Uterus (tissue), 4 donors: ENCODE data around the gene ABAT. TPM values are rescaled to one million over a fixed set of nuclear protein-coding genes. Genes with fewer than 3 reads are reported as not detected.
"Not testable (repeated sequence)": the region's sequence is repeated elsewhere in the genome, so short reads cannot be mapped to it uniquely, and the experiment has no call there.

Experiments used
- DNase-seq, 2 donors: peaks; one replicate each; pipeline ENCODE4 v3.0.0-alpha.2; 2019 to 2020
- H3K27ac ChIP-seq, 2 donors: fragments of 200-600 bp; sonication (generic); 1 replicate in 1 of 2; 2 replicates in 1 of 2; pipeline ENCODE4 v1.5.1; 2016 to 2018
- H3K27me3 ChIP-seq, 2 donors: fragments of 200-600 bp; sonication (generic); one replicate each; pipeline ENCODE4 v1.5.1; 2018 to 2019; ENCODE audit warnings: control low read depth in 1 of 2
- H3K36me3 ChIP-seq, 2 donors: fragments of 200-600 bp; sonication (generic); one replicate each; pipeline ENCODE4 v1.5.1; 2019; ENCODE audit warnings: control low read depth in 1 of 2
- H3K4me1 ChIP-seq, 2 donors: fragments of 200-600 bp; sonication (generic); one replicate each; pipeline ENCODE4 v1.5.1; 2018 to 2019; ENCODE audit warnings: control low read depth in 1 of 2
- H3K4me3 ChIP-seq, 2 donors: fragments of 200-600 bp; sonication (generic); 1 replicate in 1 of 2; 2 replicates in 1 of 2; pipeline ENCODE4 v1.5.1; 2018 to 2019; ENCODE audit warnings: mild to moderate bottlenecking in 1 of 2
- H3K9me3 ChIP-seq, 2 donors: fragments of 200-600 bp; sonication (generic); one replicate each; pipeline ENCODE4 v1.5.1; 2019; ENCODE audit warnings: control low read depth in 1 of 2
- POLR2A ChIP-seq, 2 donors: fragments of 450-650 bp; IDR thresholded peaks; one replicate each; pipeline ENCODE4 v1.6.1; 2016; ENCODE audit warnings: antibody characterized with exemption in 2 of 2, mild to moderate bottlenecking in 1 of 2, moderate library complexity in 1 of 2
- intact Hi-C: fragments of 100-400 bp; cut with DNase I; formaldehyde crosslinking; loops from one replicate; pipeline ENCODE4 v1.15.1; 2023; ENCODE audit warnings: low total_unique reads
- total RNA-seq, 4 donors: library from RNA; depleted of rRNA in 3 of 4; stranded (reverse); fragments of >200 nt in 3 of 4; gene quantifications; one replicate each; pipeline versions ENCODE4 v1.1.0 to v1.2.4, GENCODE V29; 2014 to 2023
- TF ChIP-seq, protein P1 (sequence below), 4 experiments: fragments of 200-600 bp in 2 of 4; fragments of 450-650 bp in 2 of 4; sonication (generic) in 2 of 4; IDR thresholded peaks; one replicate each; pipeline ENCODE4 v1.5.1; 2016 to 2019; ENCODE audit warnings: antibody characterized with exemption in 4 of 4, mild to moderate bottlenecking in 2 of 4, moderate library complexity in 1 of 4
- donor health status: DM: yes; HTN: yes; CAD: no.

The ABAT gene
- total RNA-seq, 4 donors from 2014 or later, result 1.0 to 11.0 (median 6.7) TPM

- Histone ChIP-seq H3K27ac (no peak overlapping the region), H3K4me3 (no peak overlapping the region), H3K9me3 (no peaks in the 10 kb centered on the region), H3K36me3 (no peaks in the 10 kb centered on the region), H3K4me1 (no peaks in the 10 kb centered on the region), H3K27me3 (no peaks in the 10 kb centered on the region)
- no peak for TF ChIP-seq POLR2A (IDR thresholded peaks at IDR 0.05)
- TF ChIP-seq, protein P1, sequence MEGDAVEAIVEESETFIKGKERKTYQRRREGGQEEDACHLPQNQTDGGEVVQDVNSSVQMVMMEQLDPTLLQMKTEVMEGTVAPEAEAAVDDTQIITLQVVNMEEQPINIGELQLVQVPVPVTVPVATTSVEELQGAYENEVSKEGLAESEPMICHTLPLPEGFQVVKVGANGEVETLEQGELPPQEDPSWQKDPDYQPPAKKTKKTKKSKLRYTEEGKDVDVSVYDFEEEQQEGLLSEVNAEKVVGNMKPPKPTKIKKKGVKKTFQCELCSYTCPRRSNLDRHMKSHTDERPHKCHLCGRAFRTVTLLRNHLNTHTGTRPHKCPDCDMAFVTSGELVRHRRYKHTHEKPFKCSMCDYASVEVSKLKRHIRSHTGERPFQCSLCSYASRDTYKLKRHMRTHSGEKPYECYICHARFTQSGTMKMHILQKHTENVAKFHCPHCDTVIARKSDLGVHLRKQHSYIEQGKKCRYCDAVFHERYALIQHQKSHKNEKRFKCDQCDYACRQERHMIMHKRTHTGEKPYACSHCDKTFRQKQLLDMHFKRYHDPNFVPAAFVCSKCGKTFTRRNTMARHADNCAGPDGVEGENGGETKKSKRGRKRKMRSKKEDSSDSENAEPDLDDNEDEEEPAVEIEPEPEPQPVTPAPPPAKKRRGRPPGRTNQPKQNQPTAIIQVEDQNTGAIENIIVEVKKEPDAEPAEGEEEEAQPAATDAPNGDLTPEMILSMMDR (IDR thresholded peaks at IDR 0.05), result no peak
- intact Hi-C loops, result no loop called here
- no peak for DNase-seq
Measured at GRCh38 chr16:8739989-8740704, 65.7 kb downstream of the ABAT start.

- no peaks in the 10 kb centered on the region for H3K4me1 ChIP-seq
- H3K9me3 ChIP-seq, result no peaks in the 10 kb centered on the region
- DNase-seq, result no peak
- no peak overlapping the region for H3K4me3 ChIP-seq
- no peak overlapping the region for H3K27ac ChIP-seq
- TF ChIP-seq POLR2A (IDR thresholded peaks at IDR 0.05), result no peak
- TF ChIP-seq, protein P1 (IDR thresholded peaks at IDR 0.05), result no peak
- no peaks in the 10 kb centered on the region for H3K36me3 ChIP-seq
- intact Hi-C loops, result no loop called here
- no peaks in the 10 kb centered on the region for H3K27me3 ChIP-seq
Measured at GRCh38 chr16:8740775-8741355, 66.4 kb downstream of the ABAT start.

GRCh38 chr16:8741636-8742035 lies 67.2 kb downstream of the ABAT start:
- intact Hi-C loops, result no loop called here
- TF ChIP-seq, protein P1 (IDR thresholded peaks at IDR 0.05), result no peak
- TF ChIP-seq POLR2A (IDR thresholded peaks at IDR 0.05), result no peak
- Histone ChIP-seq H3K4me3 (no peak overlapping the region), H3K27ac (no peak overlapping the region), H3K27me3 (no peaks in the 10 kb centered on the region), H3K36me3 (no peaks in the 10 kb centered on the region), H3K9me3 (no peaks in the 10 kb centered on the region), H3K4me1 (no peaks in the 10 kb centered on the region)
- DNase-seq, result no peak

DNA sequence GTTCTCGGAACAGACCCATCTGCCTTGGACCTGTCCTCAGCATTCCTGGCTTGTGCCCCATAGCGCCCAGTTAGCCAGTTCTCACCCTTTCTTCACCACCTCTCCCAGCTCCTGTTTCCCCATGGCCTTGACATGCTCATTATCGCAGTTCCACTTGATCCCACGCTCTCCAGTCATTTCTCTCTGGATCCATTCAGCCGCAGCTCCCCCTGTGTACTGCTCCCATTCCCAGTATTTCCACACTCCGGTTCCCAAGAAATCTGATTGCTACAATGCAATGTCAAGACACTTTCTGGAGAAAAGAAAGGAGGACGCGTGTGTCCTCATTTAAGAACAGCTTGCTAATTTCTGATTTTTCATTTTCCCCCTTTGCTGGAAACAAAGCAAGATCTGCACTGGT lies 67.7 kb downstream of the ABAT start:
- Histone ChIP-seq H3K27ac (no peak overlapping the region), H3K36me3 (no peaks in the 10 kb centered on the region), H3K4me1 (no peaks in the 10 kb centered on the region), H3K4me3 (no peak overlapping the region), H3K27me3 (no peaks in the 10 kb centered on the region), H3K9me3 (no peaks in the 10 kb centered on the region)
- intact Hi-C loops, result no loop called here
- TF ChIP-seq, protein P1 (IDR thresholded peaks at IDR 0.05), result no peak
- no peak for TF ChIP-seq POLR2A (IDR thresholded peaks at IDR 0.05)
- DNase-seq, result no peak

- H3K9me3 ChIP-seq, H3K4me1 ChIP-seq, H3K4me3 ChIP-seq, H3K27me3 ChIP-seq, H3K36me3 ChIP-seq, DNase-seq, intact Hi-C loops, H3K27ac ChIP-seq: not testable (repeated sequence)
Measured at GRCh38 chr16:8748944-8749343, 74.5 kb downstream of the ABAT start.
